Stimulated activated naive CD4-positive, alpha-beta T cell (primary cell): ENCODE results near the gene RIN1.
"Not testable (repeated sequence)": the region's sequence is repeated elsewhere in the genome, so short reads cannot be mapped to it uniquely, and the experiment has no call there.

Experiments used
- DNase-seq, 6 experiments: peaks; one replicate each; lab custom pipeline; 2025; lab: John Stamatoyannopoulos, UW

RIN1 gene

DNA sequence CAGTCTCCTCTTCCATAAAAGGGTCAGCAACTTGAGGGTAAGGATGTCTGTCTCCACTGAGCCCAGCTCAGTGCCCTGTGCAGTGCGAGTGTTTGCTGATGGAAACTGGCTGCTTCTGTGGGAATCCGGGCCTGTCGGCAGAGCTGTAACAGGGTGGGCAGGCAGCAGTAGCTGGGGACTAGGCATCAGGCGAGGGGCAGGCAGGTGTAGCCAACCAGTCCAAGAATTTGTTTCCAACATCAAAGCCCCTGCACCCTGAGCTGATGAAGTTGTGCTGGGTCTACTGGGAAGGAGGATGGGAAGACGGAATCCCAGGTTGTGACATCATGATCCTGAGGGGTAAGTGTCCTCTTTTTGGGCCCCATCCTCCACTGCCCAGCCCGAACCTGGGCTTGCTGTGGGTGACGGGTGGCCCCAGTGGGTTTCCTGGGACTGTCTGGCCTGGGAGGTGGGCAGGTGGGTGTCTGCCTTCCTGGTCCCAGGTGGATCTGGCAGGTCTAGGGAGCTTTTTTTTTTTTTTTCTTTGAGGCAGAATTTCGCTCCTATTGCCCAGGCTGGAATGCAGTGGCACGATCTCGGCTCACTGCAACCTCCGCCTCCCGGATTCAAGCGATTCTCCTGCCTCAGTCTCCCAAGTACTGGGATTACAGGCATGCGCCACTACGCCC lies 24.3 kb upstream of the RIN1 start:
- DNase-seq, result no peak

DNA sequence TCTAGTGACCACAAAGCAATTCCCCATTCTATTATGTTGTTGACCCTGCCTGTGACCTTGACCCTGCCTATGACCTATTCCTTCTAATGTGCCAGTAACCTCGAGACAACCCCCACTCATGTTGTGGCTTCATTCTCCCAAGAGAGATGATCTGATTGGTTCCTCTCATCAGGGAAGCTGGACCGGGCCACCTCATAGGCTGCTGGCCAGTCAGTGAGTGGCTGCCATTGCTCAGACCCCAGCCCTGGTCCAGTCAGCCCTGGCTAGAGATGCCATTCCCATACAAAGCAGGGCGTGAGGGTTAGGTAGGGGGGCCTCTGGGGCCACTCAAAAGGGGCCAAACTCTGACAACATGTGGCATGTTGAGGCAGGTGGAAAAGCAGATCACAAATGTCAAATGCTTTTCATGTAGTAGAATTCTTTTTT lies 23.4 kb upstream of the RIN1 start:
- DNase-seq, result no peak

DNA sequence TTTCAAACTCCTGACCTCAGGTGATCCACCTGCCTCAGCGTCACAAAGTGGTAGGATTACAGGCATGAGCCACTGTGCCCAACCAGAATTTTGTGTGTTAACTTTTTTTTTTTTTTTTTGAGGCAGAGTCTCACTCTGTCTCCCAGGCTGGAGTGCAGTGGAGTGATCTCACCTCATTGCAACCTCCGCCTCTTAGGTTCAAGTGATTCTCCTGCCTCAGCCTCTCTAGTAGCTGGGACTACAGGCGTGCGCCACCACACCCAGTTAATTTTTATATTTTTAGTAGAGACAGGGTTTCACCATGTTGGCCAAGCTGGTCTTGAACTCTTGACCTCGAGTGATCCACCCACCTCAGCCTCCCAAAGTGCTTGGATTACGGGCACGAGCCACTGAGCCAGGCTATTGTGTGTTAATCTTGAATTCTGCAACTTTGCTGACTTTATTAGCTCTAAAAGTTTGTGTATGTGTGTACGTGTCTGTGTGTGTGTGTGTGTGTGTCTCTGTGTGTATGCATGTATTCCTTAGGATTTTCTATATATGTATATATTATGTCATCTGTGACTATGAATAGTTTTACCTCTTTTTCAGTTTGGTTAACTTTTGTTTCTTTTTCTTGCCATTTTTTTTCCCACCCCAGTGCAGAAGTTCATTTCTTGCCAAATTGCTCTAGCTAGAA lies 14.5 kb upstream of the RIN1 start:
- not testable (repeated sequence) for DNase-seq

DNA sequence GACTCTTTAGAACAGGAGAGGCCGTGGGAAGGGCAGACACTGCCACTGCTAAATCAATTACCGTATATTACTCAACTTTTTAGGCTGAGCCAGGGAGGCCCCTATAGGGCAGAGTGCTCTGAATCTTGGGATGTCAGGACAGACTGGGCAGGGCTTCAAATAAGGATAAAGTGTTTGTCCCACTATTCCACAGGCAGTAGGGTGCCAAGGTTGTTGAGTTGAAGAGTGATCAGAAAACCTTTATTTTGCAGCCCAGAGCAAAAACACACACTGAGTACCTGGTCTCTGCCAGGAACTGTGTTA lies 12.8 kb upstream of the RIN1 start:
- DNase-seq, result no peak

DNA sequence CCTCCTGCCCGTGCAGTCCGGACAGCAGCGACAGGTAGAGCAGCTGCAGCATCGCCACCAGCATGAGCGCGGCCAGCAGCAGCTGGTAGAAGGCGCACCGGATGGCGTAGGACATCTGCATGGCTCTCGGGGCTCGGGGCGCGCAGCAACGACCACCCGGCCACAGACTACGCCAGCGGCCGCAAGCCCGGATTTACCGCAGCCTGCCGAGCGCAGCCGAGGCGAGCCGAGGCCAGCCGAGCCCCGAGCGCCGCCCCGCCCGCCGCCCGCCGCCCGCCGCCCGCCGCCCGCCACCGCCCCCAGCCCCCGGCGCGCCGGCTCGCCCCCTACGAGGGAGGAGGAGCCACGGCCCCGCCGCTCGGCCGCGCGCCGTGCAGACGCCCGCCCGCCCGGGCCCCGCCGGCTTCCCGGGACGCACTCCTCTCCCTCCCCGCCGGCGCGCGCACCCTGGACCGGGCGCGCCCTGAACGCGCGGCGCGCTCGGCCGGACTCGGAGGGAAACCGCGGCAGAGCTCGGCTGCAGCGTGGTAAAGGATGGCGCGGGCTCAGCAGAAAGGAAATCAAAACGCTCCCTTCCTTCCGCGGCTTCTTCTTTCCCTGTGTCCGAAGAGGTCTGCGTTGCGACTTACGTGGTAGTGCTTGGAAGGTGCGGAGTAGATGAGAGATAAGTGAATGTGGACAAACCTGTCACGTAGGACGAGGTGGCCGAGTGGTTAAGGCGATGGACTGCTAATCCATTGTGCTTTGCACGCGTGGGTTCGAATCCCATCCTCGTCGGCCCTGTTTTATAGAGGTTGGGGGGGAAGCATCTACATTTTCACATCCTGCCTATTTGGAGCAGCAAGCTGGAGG lies 11.4 kb upstream of the RIN1 start, which contains the start of gene B4GAT1:
Gene B4GAT1, minus strand, starts transcription at position 205 of the 852 bp plus-strand sequence. Its CDS starts 84 bp downstream, at position 121.
- DNase-seq, result peak; percentile 70 to 88 (median 80)

DNA sequence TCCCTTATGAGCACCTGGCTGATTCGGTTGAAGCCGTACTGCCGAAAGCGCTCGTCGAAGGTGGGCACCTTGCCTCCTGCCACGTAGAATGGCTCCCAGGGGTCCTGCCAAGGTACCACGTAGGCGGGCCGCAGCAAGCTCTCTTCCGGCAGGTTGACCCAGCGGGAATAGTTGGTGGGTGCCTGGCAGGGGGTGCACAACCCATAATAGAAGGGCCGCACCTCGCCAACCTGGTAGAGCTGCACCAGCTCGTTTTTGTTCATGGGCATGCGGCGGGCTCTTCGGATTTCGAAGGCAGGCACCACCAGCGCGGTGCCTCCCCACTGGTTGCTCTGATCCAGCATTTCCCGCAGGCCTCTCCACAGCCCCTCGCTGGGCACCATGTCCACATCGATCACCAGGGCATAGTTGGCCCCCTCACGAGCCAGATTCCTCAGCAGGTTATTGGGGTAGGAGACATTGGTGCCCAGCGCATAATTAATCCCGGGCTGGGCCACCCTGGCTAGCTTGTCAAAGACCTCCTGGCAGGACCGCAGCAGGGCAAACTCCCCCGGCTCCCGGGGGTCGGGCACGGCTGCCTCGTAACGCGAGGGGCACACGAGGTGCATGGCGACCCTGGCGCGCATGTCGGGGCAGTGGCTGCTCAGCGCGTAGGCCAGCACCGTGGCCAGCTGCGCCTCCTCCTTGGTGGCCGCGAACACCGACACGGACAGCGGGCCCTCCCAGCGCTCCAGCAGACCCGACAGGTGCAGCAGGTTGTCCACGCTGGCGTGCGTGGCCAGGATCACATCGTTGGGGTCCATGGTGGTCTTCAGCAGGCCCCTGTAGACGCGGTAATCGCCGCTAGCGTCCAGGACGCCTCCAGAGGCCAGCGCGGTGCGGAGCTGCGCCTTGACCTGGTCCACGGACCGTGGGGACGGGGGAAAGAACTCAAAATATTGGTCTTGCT lies 10.5 kb upstream of the RIN1 start:
- peak in 1 of 6 experiments; percentile 19 for DNase-seq

DNA sequence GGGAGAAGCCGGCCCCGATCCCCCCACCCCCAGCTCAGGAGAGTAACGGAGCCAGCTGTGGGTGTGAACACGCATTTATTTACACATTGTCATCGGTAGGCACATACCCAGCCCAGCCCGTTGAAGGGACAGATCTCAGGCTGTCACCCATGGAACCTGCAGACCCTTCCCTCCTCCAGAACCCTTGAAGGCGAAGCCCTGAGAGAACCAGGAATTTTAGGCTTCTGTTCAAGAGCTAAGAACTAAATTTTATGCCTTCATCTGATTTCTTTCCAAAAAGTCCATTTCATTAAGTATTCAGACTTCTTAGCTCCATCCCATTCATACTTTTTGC lies 9.0 kb upstream of the RIN1 start:
- no peak for DNase-seq

DNA sequence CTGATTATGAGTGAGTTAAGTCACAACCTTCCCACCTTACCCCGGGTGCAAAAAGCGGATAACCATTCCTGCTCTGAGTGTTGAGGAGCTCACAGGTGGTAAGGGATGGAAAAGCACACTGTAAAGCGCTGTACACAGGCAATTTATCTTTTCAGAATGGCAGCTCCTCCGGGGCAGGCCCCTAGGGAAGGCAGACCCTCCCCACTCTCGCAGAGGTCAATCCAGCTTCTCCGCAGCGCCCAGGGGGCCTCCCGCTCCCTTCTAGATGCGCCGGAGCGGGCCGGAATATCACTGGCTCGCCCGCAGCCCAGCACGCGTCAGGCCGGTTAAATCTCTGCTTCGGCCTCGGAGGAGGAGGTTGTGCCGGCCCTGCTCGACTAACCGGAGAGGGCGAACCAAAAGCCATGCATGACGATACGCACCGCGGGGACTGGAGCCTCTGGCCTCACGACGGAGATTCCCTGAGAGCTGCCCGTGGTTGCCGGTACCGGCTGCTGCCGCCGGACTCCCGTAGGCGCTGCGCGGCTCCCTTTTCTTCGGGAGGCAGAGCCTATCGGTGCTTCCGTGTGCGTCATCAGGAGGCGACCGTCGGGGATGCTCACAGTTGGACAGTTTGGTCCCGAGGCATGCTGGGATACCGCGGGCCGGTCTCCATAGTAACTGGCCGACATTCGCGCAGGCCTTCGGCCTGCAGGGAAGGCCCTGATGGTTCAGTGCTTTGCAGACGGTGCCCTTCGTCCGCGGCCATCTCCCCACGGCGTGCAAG lies 8.5 kb upstream of the RIN1 start, which contains the start of gene BRMS1:
Gene BRMS1, minus strand, starts transcription at position 555 of the 766 bp plus-strand sequence. CDS start 2,870 bp downstream, outside the sequence.
- peak; percentile 90 to 95 (median 92) for DNase-seq

DNA sequence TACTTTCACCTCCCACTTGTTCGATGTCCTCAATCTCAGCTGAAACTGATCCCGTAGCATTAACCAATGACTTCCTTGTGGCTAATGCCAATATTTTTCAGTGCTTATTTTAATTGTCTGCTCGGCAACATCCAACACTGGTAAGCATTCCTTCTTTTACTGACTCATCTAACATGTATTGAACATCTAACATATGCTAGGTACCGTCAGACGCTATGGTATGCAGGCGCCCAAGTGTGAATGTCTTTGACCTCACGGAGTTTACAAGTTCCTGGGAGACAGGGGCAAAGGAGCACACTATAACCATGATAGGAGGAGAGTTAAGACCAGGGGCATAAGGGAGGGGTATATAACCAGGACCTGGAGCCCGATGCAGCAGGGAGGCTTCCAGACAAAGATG lies 6.9 kb upstream of the RIN1 start:
- DNase-seq, result no peak

DNA sequence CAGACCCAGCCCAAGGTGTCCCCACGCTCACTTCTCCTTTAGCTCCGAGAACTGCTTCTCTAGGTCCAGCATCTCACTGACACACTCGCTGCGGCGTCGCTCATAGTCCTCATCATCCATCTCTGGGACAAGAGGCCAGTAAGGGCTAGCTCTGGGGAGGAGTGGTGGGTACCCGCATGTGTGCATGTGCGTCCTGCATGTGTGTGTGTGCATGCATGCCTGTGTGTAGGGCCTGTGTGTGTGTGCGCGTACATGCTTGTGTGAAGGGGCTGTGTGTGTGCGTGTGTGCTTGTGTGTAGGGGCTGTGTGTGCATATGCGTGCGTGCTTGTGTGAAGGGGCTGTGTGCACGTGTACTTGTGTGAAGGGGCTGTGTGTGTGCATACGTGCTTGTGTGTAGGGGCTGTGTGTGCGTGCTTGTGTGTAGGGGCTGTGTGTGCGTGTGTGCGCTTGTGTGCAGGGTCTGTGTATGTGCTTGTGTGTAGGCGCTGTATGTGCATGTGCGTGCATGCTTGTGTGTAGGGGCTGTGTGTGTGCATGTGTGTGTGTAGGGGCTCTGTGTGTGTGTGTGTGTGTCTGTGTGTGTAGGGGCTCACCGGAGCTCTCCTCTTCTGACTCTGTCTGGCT lies 5.4 kb upstream of the RIN1 start:
- DNase-seq, result no peak

DNA sequence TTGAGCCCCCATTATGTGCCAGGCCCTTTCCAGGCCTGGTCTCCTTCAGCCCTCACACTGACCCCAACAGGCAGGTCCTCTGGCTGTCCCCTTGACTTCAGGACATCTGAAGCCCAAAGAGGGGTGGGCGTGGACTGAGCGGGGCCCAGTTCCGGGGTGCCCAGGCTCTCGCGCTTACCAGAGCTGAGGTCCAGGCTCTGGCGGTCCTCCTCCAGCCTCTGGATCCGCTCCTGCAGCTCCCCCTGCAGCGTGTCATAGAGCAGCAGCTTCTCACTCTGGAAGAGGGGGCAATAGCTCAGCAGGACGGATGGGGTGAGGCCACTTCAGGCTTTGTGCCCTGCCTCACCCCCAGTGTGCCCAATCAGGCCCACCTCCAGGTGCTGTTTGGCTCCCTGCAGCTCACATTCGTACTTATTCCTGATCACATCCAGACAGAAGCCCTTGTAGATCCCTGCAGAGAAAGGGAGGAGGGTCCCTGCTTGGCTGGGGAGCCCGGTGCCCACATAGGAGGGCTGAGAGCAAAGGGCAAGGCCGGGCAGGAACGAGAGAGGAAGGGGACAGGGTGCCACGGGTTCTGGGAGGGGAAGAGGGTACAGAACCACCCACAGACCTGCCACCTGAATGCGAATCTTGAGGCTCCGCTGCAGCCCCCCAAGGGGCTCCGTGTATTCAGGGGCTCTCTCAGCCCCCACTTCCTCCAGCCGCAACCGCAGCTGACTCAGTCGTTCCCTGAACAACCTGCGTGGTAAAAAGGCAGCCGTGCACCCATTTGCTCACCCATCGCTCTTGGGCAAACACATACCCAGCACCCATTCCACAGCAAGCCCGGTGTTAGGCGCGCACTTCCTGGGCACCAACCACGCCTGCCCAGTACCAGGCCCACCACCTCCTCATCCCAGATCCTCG lies 4.6 kb upstream of the RIN1 start:
- DNase-seq, result no peak

DNA sequence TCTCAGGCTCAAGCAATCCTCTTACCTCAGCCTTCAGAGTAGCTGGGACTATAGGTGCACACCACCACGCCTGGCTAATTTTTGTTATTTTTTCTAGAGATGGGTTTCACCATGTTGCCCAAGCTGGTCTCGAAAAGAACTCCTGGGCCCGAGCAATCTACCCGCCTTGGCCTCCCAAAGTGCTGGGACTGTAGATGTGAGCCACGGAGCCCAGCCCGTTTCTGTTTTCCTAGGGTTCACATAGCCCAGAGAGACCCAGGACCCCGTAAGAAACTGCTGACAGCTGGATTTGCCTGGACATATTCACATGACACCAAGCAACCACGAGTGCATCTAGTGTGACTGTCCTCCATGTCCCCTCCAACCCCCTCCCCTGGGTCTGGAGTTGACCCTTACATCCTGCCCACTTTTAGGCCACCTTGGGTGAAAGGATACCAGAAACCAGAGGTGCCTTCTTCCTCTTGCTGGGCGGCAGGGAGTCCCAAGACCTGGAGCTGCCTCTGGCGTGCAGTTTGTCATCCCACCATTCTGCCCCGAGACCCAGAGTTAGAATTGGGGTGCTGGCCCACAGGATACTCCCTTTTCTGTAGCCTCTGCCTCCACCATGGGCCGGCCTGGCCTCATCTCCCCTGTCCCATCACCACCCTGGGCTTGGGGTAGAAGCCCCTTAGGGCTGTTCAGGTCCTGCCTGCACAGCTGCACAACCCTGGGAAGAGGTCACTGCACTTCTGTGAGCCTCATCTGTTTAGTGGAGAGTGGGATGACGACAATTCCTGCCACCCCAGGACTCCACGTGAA lies 3.7 kb upstream of the RIN1 start:
- no peak for DNase-seq

DNA sequence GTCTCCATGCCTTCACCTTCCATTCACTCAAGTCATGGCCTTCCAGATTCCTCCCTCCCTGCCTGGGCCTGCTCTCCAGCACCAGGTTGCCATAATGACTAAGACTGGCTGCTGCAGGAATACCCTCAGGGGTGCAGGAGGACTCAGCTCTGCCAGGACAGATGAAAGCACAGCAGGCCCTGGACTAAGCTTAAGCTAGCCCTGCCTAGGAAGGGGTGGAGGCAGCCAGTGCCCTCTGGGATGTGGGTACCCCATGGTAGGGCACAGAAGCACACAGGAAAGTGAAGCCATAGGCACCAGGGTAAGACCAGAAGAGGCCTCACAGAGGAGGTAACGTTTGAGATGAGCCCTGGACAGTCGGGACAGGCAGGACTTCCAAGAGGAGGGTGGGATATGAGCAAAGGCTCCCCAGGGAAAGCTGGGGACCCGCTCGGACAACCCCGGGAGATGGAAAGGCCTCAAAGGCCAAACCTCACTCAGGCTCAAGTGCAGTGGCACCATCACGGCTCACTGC lies 3.0 kb upstream of the RIN1 start:
- no peak for DNase-seq

DNA sequence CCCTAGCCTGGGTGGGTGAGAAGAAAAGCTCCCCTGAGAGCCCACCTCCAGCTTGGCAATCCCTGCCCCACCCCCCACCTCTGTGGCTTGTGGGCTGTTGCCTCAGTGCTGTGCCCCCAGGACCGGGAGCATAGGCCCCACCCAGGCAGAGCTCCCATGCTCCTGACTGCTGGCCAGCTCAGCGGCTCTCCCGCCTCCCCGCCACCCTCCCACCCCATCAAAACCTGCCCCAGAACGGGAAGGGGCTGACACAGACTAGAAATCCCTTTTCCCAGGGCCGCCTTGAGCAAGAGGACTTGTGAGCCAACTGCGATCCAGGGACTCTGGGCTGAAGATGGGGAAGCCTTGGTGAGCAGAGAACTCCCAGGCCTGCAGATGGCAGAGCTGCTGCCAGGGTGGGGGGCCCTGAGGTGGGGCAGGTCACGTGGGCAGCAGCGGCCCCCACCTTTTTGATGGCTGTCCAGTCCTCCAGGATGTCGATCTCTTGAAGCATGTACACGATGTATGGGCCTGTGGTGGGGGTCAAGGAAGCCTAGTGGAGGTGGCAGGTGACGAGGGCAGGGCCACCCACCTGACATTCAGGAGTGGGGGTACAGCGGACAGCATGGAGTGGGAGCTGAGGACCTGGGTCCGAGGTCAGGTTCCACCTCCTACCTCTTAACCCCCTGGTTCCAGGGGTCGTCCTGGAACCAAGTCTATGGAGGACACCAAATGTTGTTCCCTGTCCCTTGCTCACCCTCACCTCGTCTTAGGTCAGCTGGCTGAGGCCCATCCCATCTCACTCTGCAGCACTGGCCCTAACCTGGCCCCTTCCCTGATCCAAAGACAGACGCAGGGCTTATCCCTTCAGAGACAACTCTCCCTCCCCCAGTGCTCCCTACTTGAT lies 2.3 kb upstream of the RIN1 start:
- DNase-seq, result no peak

DNA sequence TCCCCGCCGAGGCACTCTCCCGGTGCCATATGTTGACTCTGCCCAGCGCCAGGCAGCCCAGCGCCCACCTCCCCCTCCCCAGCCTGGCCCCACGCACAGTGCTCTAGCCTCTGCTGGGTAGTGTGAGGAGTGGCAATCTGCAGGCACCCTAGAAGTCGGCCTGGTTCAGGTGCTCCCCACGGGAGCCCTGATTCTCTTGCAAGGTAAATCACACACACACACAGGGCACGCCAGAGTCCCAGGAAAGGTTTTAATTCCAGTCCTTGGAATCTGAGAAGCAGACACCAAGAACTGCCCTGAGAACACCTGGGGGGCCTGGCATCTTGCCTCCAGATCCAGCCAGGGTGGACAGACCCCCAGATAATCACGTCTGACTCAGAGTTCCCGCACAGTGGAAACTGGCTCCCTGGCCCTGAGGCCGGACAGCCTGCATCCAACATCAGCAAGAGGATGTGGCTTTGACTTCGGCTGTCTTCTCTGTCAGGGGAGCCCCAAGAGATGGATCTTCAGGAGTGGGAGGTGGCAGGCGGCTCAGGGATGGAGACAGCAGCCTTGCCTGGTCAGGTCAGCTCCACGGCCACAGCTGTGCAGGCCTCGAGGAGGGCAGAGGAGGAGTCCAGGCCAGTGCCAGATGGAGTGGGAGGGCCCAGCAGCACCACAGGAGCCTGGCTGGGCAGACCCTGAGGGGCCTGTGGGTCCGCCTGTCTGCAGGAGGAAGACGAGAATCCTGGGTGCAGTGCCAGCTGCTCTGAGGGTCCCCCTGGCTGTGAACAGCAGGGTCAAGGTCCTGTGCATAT lies 1.1 kb upstream of the RIN1 start:
- no peak for DNase-seq

DNA sequence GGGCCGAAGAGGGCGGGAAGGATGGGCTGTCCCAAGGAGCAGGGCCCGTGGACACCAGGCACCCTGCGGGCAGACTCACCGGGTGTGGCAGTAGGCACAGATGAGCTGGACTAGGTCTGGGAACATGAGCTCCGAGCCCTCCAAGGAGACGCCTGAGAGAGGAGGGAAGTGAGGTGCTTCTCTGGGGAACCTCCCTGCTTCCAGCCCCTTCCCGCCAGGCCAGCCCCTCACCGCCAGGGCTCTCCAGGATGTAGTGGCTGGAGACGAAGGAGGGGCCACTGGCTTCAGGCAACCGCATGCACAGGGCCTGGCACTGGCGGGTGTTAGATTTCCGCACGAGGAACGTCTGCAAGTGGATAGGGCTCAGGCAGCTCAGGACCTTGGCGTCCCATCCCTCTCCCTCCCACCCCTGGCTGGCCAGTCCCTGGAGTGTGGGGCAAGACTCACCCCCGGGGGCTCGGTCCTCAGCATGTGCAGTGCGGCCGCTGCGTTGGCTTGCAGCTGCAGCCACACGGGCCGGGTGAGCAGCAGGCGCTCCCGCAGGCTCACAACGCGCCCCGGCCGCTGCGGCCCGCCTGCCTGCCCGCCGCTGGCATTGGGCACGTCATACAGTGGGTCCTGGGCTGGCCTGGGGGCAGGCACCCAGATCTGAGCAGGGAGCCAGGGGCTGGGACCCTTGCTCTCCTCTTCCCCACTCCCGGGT lies 552 bp downstream of the RIN1 start:
- peak in 1 of 6 experiments; percentile 18 for DNase-seq
